VCaP (cell line): ENCODE measurements around the gene HEPHL1.

Experiments used
- H3K27ac ChIP-seq: fragments of 450-650 bp; 2 replicates; pipeline ENCODE4 v1.5.1; 2017
- TF ChIP-seq, protein P1 (sequence below): fragments of 450-650 bp; conservative IDR thresholded peaks from 2 replicates; pipeline ENCODE4 v1.5.1; 2017; ENCODE audit warnings: mild to moderate bottlenecking, moderate library complexity

HEPHL1 gene

DNA sequence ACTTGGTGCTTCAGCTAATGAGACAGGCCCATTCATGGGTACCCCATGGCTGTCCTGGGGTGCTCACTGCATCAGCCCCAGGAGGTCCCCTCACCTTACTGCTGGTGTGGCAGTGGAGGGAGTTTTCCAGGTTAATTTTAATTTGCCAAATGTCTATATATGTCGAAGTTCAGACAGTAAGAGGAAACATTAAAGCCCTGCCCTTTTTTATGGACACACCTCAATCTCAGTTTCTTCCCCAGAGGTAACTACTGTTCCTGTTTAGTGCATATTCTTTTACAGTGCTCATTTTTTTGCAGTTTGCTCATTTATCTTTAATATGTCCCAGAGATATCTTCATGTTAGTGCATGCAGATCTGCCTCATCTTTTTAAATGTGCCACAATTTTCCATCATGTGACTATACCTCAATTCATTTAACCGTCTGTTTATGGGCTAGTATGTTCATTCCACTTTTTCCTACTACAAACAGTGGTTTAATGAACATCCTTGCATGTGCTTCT, 119.1 kb downstream of the HEPHL1 start:
- TF ChIP-seq, protein P1, sequence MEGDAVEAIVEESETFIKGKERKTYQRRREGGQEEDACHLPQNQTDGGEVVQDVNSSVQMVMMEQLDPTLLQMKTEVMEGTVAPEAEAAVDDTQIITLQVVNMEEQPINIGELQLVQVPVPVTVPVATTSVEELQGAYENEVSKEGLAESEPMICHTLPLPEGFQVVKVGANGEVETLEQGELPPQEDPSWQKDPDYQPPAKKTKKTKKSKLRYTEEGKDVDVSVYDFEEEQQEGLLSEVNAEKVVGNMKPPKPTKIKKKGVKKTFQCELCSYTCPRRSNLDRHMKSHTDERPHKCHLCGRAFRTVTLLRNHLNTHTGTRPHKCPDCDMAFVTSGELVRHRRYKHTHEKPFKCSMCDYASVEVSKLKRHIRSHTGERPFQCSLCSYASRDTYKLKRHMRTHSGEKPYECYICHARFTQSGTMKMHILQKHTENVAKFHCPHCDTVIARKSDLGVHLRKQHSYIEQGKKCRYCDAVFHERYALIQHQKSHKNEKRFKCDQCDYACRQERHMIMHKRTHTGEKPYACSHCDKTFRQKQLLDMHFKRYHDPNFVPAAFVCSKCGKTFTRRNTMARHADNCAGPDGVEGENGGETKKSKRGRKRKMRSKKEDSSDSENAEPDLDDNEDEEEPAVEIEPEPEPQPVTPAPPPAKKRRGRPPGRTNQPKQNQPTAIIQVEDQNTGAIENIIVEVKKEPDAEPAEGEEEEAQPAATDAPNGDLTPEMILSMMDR: no peak
- H3K27ac ChIP-seq: no peak overlapping the region

DNA sequence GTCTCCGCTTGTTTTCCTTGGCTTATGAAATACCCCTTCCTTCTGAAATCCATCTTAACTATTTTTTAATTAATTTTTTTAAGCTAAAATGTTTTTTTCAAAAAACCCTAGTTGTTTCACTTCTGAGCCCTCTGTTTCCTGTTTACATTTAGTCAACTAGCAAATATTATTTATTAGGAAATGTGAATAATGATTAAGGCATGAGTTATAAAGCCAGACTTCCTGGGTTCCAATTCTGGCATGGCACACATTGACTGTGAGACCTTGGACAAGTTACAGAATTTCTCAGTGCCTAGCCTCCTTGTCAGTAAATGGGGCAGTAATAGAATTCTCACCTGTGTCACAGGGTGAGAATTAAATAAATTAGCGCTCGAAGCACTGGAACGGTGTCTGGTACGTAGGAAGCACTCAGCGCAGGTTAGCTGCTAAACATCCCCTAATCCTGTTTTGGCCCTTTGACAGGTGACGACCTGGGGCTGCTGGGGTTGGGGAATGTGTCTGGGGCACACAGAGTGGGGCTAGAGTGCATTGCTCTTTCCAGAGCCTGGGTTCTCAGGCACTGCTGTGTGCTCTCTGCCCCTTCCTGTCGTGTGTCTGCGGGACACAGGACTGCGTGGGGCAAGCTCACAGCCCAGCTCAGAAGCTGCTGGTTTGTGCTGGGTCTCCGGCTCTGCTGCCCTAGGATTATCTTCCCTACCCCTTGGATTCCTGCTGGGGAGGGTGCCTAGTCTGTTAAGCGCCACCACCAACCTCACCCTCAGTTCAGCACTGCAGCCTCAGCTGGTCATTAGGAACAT, 120.6 kb downstream of the HEPHL1 start:
- H3K27ac ChIP-seq: no peak overlapping the region
- TF ChIP-seq, protein P1: no peak

DNA sequence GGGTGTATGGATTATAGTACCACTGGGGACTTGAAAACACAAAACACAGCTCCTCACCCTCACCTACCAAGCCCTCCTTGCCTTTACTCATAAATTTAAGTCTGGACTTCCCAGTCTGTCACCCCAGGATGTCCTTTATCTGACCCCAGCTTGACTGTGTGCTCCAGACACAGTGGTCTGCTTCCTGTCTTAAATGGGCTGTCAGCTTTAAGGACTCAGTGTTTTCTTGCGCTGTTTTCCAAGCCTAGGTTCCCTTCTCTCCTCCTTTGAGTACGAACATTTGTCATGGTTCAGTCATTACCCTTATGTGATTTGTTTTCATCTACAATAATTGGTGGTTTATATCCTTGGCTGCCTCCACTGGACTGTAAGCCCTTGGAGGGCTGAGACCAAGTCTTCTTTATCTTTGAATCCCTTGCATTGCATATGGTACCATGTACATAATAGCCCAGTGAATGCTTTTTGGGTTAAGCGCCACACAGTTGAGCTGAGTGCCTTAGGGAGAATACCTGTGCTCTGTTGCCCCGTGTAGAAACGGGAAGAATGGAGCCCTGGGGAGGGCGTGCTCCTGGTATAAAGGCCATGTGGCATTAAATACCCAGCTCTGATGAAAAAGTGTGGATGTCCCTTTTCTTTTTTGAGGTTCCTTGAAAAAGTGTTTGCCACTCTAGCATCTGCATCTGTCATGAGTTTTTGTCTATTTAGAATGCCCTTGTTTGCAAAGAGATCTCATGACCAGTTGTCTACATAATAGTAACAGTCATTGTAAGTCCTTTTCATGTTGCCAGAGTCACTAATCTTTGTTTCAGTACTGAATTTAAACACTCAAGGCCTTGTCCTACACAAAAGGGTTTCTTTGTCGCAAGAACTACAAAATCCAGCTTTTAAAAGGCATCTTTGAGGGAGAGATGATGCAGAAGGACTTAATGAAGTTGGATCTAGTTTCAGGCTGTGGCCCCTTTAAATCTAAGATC, 121.4 kb downstream of the HEPHL1 start:
- no peak overlapping the region for H3K27ac ChIP-seq
- TF ChIP-seq, protein P1: no peak

DNA sequence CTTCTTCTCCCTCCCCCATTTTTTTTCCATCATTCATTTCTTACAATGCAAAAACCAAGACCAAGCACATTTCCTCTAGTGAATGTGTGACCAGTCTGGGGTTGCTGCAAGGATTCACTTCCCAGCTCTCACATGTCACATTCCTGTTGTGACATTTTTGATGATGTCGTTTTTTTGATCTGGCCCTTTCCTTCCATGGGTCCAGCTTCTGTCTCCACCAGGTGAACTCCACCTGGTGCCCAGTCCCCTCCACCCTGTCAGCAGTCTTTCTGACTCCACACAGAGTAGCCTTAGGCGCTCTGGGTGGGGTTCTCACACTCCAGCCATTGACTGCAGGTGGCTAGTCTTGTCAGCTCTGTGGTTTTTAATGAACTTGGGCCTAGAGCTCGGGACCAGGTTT, 123.1 kb downstream of the HEPHL1 start:
- no peak overlapping the region for H3K27ac ChIP-seq
- TF ChIP-seq, protein P1: no peak

DNA sequence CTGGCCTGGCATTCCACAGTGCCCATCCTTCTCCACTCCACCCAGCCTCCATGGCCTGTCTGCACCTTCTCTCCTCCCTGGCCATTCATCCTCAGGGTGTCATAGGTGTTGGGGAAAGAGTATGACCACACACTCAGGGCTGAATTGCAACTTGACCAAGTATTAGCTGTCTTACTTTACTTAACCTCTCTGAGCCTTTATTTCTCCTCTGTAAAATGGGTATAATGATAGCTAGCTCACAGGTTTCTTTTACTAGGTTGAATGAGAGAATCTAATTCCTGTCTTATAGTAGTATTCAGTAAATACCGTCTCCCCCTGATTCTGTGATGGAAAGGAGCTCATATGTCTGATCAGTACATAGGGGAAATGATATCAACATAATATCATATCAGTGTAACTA, 123.5 kb downstream of the HEPHL1 start:
- TF ChIP-seq, protein P1: no peak
- no peak overlapping the region for H3K27ac ChIP-seq

DNA sequence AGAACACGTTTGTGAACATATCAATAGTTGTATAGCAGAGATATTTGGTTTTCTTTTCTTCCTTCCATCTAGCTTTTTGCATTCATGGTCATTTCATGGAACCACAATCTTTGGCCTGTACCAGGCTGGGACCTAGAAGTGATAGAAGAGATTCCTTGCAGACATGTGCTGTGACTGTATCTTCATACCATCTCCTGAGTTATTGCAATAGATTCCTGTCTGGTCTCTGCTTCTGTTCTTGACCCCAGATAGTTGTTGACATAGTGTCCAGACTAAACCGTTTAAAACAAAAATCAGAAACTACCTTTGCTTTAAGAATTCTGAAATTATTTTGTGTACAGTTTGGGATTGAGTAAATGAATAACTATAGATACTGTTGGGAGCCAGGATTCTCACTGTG, 124.3 kb downstream of the HEPHL1 start:
- no peak overlapping the region for H3K27ac ChIP-seq
- TF ChIP-seq, protein P1: no peak

DNA sequence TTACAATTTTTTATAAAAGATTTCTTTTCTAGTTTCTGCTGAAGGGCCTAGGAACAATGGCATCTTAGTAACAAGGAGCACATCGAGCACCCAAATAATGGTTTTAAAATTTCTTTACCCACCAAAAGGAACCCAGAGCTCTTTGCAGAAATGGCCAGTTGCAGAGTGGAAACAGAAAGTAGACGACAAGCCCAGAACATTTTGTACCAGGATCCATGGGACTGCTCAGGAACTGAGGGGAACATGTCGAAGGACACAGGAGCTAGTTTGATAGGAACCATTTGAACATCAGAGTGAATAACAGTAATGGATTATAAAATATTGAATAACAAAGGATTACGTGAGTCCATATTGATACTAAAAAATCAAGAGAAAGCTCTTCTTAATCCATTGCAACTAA, 124.8 kb downstream of the HEPHL1 start:
- no peak overlapping the region for H3K27ac ChIP-seq
- TF ChIP-seq, protein P1: no peak
